AG04449 (cell line): ENCODE data around the gene EXOC6B.

Experiments
- CTCF ChIA-PET: fragments of 350-600 bp; formaldehyde crosslinking; extraction: SDS; loops from one replicate; lab custom pipeline; 2021; ENCODE audit warnings: antibody characterized with exemption; lab: Yijun Ruan, JAX
- POLR2A ChIA-PET: fragments of 400-600, 350-600 bp; formaldehyde crosslinking; extraction: SDS; loops from one replicate; lab custom pipeline; 2020; ENCODE audit warnings: antibody characterized with exemption, inconsistent platforms; lab: Yijun Ruan, JAX
- DNase-seq: peaks from one replicate; pipeline ENCODE4 v3.0.0-alpha.2; 2010; ENCODE audit warnings: low read depth, low spot score
- H3K4me3 ChIP-seq: 2 replicates; pipeline ENCODE4 v1.5.1; 2011; ENCODE audit warnings: low read depth, mild to moderate bottlenecking, control low read depth, low read length
- TF ChIP-seq, protein P1 (sequence below): IDR thresholded peaks from one replicate; pipeline ENCODE4 v1.5.1; 2011; ENCODE audit warnings: mild to moderate bottlenecking, moderate library complexity, low read length, control low read depth, inconsistent platforms; ENCODE audit not compliant: insufficient read depth; ENCODE audit errors: missing control alignments

EXOC6B gene

GRCh38 chr2:72847534-72848315, 21.9 kb upstream of the EXOC6B start:
- no peak overlapping the region for H3K4me3 ChIP-seq
- CTCF ChIA-PET: interaction anchor here (3.8 to 6.4 kb wide), 2 partner anchors 12 to 15 kb away, joined by 16 to 47 read pairs; no protein-coding TSS in a partner anchor
- TF ChIP-seq, protein P1, sequence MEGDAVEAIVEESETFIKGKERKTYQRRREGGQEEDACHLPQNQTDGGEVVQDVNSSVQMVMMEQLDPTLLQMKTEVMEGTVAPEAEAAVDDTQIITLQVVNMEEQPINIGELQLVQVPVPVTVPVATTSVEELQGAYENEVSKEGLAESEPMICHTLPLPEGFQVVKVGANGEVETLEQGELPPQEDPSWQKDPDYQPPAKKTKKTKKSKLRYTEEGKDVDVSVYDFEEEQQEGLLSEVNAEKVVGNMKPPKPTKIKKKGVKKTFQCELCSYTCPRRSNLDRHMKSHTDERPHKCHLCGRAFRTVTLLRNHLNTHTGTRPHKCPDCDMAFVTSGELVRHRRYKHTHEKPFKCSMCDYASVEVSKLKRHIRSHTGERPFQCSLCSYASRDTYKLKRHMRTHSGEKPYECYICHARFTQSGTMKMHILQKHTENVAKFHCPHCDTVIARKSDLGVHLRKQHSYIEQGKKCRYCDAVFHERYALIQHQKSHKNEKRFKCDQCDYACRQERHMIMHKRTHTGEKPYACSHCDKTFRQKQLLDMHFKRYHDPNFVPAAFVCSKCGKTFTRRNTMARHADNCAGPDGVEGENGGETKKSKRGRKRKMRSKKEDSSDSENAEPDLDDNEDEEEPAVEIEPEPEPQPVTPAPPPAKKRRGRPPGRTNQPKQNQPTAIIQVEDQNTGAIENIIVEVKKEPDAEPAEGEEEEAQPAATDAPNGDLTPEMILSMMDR: no peak
- no peak for DNase-seq
- POLR2A ChIA-PET: no interaction called here

DNA sequence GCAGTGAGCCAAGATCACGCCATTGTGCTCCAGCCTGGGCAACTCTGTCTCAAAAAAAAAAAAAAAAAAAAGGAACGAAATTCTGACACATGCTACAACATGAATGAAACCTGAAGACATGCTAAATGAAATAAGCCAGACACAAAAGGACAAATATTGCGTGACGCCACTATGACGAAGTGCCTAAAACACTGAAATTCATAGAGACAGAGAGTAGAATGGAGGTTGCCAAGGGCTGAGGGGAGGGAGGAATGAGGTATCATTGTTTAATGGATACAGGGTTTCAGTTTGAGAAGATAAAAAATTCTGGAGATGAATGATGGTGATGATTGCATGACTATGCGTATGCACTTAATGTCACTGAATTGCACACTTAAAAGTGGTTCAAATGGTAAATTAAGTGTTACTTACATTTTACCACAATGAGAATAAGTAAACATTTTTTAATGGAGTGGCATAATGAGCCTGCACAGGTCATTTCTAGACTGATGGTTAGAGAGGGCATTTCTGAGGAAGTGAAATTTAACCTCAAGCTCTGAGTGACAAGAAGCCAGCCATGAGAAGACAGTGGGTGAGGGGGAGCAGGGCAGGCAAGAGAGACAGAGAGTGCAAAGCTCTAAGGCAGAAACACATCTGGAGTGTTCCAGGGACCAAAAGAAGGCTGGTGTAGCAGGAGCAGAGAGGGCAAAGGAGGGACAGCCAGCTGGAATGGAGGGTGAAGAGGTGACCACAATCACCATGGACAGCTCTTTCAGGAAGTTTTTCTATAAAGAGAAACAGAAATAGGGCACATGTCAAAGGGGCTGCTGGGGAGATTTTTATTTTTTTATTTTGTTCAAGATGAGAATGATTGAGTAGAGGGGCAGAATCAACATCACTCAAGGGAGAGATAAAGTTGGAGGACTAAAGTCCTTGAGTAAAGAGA, 20.6 kb upstream of the EXOC6B start:
- TF ChIP-seq, protein P1: no peak
- CTCF ChIA-PET: interaction anchor here (1.1 to 6.4 kb wide), 4 partner anchors 13 to 74 kb away, joined by 3 to 47 read pairs (median 10); no protein-coding TSS in a partner anchor
- POLR2A ChIA-PET: interaction anchor here (0.6 to 0.7 kb wide), 2 partner anchors 77 to 123 kb away, joined by 5 read pairs; no protein-coding TSS in a partner anchor
- H3K4me3 ChIP-seq: no peak overlapping the region
- DNase-seq: no peak

GRCh38 chr2:72843301-72843700, 17.5 kb upstream of the EXOC6B start:
- no peak for DNase-seq
- TF ChIP-seq, protein P1: no peak
- POLR2A ChIA-PET: no interaction called here
- no peak overlapping the region for H3K4me3 ChIP-seq
- CTCF ChIA-PET: interaction anchor here (1.4 to 4.0 kb wide), 3 partner anchors 16 to 73 kb away, joined by 3 to 13 read pairs (median 7); no protein-coding TSS in a partner anchor

- CTCF ChIA-PET: interaction anchor here (0.9 to 4.0 kb wide), 7 partner anchors 9 to 72 kb away, joined by 3 to 18 read pairs (median 3); no protein-coding TSS in a partner anchor
- no peak for DNase-seq
- TF ChIP-seq, protein P1: no peak
- H3K4me3 ChIP-seq: no peak overlapping the region
- POLR2A ChIA-PET: no interaction called here
Measured at GRCh38 chr2:72841462-72842125, 15.8 kb upstream of the EXOC6B start.

- TF ChIP-seq, protein P1: no peak
Measured at GRCh38 chr2:72840066-72840465, 14.2 kb upstream of the EXOC6B start.

More at GRCh38 chr2:72840066-72840465, 14.2 kb upstream of the EXOC6B start:
- ChIA-PET POLR2A (no interaction called here), CTCF (interaction anchor here (1.0 to 4.0 kb wide), 3 partner anchors 19 to 68 kb away, joined by 3 to 18 read pairs (median 13); no protein-coding TSS in a partner anchor)
- H3K4me3 ChIP-seq: no peak overlapping the region
- no peak for DNase-seq
